Measurements from ENCODE around the gene MPND.

DNA sequence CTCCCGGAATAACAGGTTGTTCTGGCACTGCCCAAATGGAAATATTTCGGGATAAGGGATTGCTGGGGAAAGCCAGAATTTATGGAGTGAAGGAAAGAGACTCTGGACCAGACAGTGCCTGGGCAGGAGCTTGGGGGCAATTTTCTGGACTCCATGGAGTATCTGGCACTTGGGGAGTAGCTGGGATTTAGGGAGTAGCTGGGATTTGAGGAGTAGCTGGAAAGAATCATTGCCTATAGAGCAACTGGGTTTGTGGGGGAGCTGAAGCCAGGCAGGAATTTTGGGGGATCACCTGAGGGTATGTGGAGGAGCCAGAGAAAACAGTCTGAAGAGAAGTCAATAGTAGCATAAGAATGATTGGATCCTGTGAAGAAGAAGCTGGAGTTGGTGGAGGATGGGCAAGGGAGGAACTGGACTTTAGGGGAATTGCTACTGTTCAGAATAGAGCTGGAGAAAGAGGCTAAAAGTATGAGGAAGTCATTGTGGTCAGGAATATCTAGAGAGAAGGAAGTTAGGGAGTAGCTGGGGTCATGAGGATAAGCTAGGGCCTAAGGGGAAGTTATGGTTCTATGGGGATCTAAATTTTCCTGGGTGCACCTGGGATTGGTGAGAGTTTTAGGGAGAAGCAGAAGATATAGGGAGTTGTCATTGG, 24.2 kb upstream of the MPND start:
- TF ChIP-seq, protein P1, sequence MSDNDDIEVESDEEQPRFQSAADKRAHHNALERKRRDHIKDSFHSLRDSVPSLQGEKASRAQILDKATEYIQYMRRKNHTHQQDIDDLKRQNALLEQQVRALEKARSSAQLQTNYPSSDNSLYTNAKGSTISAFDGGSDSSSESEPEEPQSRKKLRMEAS (IDR thresholded peaks at IDR 0.05; ENCODE audit: low read depth), result no peak
- TF ChIP-seq RFX5 (IDR thresholded peaks at IDR 0.05; ENCODE audit: low read length) (no peak), YY1 (IDR thresholded peaks at IDR 0.05; ENCODE audit: low read depth) (no peak), GABPA (IDR thresholded peaks at IDR 0.05; ENCODE audit: low read depth) (no peak)
- TF ChIP-seq, protein P2, sequence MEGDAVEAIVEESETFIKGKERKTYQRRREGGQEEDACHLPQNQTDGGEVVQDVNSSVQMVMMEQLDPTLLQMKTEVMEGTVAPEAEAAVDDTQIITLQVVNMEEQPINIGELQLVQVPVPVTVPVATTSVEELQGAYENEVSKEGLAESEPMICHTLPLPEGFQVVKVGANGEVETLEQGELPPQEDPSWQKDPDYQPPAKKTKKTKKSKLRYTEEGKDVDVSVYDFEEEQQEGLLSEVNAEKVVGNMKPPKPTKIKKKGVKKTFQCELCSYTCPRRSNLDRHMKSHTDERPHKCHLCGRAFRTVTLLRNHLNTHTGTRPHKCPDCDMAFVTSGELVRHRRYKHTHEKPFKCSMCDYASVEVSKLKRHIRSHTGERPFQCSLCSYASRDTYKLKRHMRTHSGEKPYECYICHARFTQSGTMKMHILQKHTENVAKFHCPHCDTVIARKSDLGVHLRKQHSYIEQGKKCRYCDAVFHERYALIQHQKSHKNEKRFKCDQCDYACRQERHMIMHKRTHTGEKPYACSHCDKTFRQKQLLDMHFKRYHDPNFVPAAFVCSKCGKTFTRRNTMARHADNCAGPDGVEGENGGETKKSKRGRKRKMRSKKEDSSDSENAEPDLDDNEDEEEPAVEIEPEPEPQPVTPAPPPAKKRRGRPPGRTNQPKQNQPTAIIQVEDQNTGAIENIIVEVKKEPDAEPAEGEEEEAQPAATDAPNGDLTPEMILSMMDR (IDR thresholded peaks at IDR 0.05), result no peak
